Skin epidermis (tissue), 12 donors: ENCODE data around the gene TBC1D23.
A peak's percentile ranks its signal among the peaks of the same experiment; 100 is the strongest.
"Not testable (repeated sequence)": the region's sequence is repeated elsewhere in the genome, so short reads cannot be mapped to it uniquely, and the experiment has no call there.

ENCODE experiments used
- H3K27ac ChIP-seq, 21 experiments: fragments of 200-600 bp; sonication (generic) in 11 of 21; one replicate each; pipeline ENCODE4 v1.5.0; 2020; ENCODE audit warnings: mild to moderate bottlenecking in 3 of 21, inconsistent platforms in 2 of 21, moderate library complexity in 2 of 21
- H3K4me3 ChIP-seq, 7 experiments: fragments of 200-600 bp; sonication (generic) in 2 of 7; one replicate each; pipeline ENCODE4 v1.5.0; 2020; ENCODE audit warnings: inconsistent platforms in 2 of 7, mild to moderate bottlenecking in 2 of 7, moderate library complexity in 1 of 7

Gene TBC1D23

DNA sequence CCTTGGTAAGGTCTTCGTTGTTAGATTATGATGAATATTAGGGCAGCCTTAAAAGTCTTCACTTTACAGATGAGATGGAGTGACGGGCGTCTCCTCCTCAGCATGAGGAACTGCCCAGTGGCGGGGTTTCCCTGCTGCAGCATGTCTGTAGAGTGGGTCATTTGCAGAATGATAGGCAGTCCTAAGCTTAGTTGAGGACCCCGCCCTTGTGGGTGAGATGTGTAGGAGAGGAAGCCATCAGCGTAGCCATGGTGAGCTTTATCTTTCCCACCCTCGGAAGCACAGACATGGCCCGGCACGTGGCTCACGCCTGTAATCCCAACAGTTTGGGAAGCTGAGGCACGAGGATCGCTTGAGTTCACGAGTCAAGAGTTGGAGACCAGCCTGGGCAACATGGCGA is 74.6 kb downstream of the TBC1D23 start:
- Histone ChIP-seq H3K27ac (peak overlapping the region in 13 of 21 experiments; percentile 67 to 93 (median 84)), H3K4me3 (peak overlapping the region; percentile 40 to 92 (median 69))

DNA sequence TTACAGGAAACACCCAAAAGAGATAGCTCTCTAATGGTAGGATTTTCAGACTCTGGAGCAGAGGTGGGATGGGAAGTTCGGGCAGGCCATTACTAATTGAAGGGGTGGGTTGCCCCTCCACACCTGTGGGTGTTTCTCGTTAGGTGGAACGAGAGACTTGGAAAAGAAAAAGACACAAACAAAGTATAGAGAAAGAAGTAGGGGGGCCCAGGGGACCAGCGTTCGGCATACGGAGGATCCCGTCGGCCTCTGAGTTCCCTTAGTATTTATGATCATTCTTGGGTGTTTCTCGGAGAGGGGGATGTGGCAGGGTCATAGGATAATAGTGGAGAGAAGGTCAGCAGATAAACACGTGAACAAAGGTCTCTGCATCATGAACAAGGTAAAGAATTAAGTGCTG is 75.4 kb downstream of the TBC1D23 start:
- not testable (repeated sequence) for H3K4me3 ChIP-seq, H3K27ac ChIP-seq

DNA sequence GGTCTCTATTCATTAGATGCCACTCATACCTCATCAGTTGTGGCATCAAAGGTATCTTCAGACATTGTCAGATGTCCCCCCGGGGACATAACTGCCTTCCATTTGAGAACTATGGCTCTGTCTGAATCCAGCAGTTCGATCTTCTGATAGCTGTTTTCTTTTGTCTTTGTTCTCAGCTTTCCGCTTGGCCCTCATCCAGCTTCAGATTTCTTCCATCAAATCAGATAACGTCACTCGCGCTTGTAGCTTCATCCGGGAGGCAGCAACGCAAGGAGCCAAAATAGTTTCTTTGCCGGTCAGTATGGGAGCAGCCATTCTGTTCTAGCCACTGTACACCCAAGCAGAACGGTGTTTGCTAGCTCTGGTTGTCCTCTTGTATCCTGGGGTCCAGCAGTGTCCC is 78.1 kb downstream of the TBC1D23 start:
- Histone ChIP-seq H3K4me3 (no peak overlapping the region), H3K27ac (no peak overlapping the region)

DNA sequence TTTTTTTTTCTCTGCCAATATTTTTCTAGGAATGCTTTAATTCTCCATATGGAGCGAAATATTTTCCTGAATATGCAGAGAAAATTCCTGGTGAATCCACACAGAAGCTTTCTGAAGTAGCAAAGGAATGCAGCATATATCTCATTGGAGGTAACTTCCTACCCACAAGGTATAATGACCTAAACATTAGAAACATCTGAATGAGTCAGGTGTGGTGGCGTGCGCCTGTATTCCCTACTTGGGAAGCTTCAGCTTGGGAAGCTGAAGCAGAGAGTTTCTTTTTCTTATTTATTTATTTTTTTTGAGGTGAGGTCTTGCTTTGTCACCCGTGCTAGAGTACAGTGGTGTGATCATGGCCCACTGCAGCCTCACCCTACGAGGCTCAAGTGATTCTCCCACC is 79.0 kb downstream of the TBC1D23 start:
- no peak overlapping the region for H3K4me3 ChIP-seq
- no peak overlapping the region for H3K27ac ChIP-seq

DNA sequence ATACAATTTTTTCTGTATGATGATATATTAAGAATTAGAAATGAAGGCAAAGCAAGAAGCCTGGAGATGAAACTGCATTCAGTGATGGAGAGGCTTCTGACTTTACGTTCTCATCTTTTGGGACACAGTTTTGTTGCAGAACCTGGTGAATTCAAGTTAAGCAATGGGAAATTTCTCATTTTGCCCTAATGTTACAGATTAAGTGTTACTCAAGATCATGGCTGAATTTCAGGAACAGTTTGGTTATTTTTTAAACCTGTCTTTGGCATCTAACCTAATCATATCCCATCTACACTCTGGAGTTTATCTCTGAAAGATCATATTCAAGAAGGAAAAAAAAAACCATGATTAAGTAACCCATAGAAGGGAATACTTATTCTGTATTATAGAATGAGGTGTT is 79.7 kb downstream of the TBC1D23 start:
- H3K4me3 ChIP-seq, result no peak overlapping the region
- H3K27ac ChIP-seq, result no peak overlapping the region

DNA sequence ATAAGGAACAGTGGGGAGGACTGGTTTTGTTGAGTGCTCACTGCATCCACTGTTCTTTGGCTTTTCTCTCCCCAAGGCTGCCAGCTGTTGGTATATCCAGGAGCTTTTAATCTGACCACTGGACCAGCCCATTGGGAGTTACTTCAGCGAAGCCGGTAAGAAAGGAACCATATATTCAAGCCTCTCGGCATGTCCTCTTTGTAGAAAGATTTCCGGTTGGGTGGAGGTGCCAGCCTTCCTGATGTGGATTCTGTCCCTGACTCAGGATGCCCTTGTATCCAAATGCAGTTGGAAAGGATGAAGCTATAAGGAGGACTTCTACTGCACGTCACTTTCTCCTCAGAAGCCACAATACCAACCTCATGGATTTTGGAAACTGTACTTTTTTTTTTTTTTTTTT is 87.9 kb downstream of the TBC1D23 start:
- H3K27ac ChIP-seq, result no peak overlapping the region
- no peak overlapping the region for H3K4me3 ChIP-seq

DNA sequence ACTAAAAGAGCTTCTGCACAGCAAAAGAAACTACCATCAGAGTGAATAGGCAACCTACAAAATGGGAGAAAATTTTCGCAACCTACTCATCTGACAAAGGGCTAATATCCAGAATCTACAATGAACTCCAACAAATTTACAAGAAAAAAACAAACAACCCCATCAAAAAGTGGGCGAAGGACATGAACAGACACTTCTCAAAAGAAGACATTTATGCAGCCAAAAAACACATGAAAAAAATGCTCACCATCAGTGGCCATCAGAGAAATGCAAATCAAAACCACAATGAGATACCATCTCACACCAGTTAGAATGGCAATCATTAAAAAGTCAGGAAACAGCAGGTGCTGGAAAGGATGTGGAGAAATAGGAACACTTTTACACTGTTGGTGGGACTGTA is 91.0 kb downstream of the TBC1D23 start:
- H3K4me3 ChIP-seq, H3K27ac ChIP-seq: not testable (repeated sequence)

DNA sequence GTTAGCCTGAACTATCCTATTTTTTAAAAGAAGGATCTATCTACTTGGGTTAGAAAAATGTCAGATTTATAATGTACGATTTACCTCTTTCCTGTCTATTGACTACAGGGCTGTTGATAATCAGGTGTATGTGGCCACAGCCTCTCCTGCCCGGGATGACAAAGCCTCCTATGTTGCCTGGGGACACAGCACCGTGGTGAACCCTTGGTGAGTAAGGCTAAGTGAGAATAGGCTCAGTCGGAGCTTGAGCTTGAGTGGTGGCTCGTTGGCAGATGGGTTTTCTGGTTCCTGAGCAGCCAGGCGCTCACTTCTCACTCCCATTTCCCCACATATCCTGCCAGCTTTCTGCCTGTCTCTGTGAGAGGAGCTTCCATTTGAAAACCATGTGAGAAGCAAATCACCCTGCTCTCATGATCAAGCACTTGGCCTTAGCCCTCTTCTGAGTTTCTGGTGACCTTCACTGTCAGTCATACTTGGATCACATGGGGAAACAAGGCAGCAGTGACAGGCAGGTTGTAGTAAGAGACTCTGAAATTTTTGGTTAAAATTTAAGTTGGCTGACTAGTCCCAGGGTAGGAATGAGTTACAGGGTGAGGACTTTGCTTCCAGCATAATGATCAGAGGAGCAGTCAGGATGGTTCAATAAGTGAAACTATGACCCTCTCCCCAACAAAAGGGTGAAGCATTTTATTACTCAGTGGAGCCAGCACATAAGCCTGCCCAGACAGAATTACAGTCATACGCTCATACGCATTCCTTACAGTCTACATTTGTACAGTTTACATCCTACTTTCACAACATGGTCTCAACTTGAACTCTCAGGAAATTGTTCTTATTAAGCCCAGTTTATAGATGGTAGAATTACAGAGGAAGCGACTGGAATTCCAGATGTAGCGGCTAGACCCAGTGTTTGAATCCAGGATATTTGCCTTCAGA is 91.8 kb downstream of the TBC1D23 start:
- Histone ChIP-seq H3K27ac (no peak overlapping the region), H3K4me3 (no peak overlapping the region)

DNA sequence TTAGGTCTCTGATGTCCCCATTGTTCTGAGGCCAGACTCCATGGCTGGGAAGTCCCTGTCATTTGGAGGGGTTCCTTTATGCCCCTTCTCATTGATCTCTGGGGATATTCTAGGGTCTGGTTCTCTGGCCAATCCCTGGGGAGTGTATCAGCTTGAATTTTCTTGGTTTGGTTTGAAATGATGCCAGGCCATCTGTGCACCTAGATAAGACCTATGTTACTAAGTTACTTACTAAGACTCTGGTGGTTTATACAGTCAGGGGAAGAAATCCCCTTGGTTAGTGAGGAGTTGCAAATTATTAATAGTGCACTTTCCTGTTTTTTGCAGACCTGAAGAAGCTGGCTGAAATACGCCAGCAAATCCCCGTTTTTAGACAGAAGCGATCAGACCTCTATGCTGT is 94.1 kb downstream of the TBC1D23 start:
- Histone ChIP-seq H3K4me3 (no peak overlapping the region), H3K27ac (no peak overlapping the region)

DNA sequence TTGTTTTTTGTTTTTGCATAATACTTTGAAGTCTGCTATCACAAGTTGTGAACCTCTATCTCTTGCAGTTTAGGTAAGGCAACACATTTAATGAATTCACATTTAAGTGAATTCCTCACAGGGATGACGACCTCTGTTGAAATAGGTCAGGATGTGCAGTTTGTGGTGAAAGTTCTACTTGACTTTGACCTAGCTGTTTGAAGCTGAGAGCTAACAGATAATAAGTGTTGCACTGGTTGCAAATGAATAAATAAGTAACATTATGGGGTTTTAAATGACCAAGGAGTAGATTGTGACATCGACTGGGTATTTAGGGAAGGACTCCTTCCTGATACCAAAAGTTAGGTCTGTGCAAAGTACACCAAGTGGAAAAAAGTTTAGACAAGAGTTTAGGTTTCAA is 97.6 kb downstream of the TBC1D23 start:
- Histone ChIP-seq H3K27ac (no peak overlapping the region), H3K4me3 (no peak overlapping the region)

DNA sequence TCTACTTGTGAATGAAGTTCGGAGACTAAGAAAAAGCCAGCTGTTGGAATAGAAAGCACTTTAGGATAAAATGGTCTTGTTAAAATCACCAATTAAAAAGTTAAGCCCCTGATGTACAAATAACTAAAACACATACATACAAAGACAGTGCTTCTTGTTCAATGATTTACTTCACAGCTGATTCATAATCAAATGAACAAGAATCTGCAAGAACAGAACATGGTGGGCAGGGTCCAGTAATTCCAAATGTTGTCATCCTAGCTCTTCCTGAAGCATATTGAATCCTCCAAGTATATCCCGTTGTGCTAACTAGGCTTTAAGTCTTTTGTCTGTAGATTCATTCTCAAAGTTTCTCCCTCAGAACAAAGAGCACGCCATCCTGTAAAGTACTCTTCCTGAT is 98.2 kb downstream of the TBC1D23 start:
- H3K27ac ChIP-seq, result no peak overlapping the region
- H3K4me3 ChIP-seq, result no peak overlapping the region

DNA sequence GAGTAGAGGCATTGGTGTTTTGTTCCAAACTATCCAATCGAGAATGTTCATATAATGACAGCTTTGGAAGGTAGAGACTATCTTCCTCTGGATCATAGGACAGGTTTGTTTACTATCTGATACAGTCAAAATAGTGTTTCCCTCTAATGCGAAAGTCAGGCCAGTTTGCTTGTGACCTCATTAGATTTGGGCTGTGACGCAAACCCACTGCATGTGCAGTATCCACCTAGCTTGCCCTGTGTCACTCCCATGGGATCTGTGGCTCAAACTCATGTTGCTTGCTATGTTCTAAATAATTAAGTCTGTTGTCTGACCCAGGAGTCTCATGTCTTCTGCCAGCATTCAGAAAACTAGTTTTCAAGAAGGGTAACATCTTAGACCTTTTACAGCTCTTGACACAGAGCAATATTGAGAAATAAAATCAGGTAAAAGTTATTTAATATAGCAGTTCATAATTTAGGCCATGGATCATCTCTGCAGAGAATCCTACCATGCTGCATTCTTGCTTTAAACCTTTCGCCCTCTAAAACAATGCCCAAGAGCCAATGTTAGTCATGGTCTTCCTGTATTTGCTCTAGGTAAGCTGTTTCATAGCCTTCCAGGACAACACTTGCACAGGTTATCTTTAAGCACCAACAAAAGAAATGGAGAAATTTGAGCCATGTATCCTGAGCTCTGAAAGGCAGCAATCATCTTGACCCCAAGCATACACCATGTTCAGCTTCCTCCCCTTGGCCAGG is 100.1 kb downstream of the TBC1D23 start:
- no peak overlapping the region for H3K4me3 ChIP-seq
- H3K27ac ChIP-seq, result no peak overlapping the region

DNA sequence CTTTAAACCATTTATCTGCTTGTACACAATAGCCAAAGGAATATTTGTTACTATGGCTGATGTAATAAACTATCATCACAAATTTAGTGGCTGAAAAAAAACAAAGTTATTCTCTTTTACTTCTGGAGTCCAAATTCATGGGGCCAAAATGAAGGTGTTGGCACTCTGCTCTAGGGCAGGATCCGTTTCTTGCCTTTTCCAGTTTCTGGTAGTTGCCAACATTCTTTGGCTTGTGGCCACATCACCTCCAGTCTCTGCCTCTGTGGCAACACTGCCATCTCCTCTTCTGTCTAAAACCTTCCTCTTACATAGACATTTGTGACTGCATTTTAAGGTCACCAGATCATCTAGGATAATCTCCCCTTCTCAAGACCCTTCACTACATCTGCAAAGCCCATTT is 101.1 kb downstream of the TBC1D23 start:
- H3K27ac ChIP-seq, result no peak overlapping the region
- H3K4me3 ChIP-seq, result no peak overlapping the region

DNA sequence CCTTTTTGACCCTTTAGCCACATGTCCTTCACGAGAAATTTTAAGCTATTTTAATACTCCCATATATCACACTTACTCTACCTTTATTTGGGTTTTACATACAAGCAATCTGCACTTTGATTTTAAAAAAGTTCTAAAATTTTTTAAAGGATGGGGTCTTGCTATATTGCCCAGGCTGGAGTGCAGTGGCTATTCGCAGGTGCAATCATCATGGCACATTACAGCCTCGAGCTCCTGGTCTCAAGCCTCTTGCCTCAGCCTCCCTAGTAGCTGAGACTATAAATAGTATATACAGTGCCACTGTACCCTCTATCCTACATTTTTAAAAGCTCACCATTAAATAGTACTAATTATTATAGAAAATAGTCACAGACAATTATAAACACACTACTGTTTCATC is 103.6 kb downstream of the TBC1D23 start:
- no peak overlapping the region for H3K27ac ChIP-seq

DNA sequence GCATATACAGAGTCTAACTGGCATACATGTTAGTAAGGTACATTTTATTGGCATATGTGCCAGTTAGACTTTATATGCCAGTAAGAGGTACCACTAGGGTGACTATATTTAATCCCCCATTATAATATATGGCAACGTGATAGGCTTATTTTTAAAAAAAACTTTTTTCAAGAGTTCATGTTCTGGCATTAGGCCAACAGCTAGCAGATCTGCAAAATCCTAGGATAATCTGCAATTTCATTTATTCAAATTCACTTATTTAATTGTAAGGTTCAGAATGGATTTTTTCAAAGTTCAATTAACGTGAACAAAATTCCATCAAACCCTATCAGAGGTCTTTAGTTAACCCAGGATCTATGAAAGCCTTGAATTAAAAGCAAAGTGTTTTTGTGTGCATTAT is 105.6 kb downstream of the TBC1D23 start:
- Histone ChIP-seq H3K27ac (no peak overlapping the region), H3K4me3 (no peak overlapping the region)

More for the DNA sequence above, 103.6 kb downstream of the TBC1D23 start:
- H3K4me3 ChIP-seq, result no peak overlapping the region

DNA sequence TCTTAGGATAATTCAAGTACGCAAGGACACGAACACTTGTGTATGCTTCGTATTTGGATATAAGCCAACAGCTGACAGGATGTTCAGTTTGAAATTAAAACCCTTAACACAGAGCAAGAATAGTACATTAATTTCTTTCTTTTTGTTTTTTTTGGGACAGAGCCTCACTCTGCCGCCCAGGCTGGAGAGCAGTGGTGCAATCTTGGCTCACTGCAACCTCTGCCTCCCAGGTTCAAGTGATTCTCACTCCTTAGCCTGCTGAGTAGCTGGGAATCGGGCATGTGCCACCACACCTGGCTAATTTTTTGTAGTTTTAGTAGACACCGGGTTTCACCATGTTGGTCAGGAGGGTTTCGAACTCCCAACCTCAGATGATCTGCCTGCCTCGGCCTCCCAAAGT is 107.6 kb downstream of the TBC1D23 start:
- H3K27ac ChIP-seq, result no peak overlapping the region
- no peak overlapping the region for H3K4me3 ChIP-seq

DNA sequence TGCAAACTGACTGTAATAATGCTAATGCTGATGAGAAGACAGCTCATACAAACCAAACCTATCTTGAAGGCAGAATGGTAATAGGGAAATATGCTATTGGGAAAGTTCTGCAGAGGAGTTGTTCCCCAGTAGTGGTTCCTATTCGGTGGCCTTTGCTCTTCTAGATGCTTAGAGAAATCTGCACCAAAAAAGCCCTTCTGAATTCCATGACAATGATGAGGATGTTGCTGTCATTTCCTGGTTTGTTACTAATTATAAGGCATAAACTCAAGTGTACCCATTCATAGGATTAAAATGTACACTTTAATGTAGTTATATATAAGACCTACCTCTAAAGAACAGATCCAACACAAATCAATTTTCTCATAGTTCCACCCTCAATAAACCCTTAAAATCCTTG is 110.0 kb downstream of the TBC1D23 start:
- no peak overlapping the region for H3K4me3 ChIP-seq
- no peak overlapping the region for H3K27ac ChIP-seq

DNA sequence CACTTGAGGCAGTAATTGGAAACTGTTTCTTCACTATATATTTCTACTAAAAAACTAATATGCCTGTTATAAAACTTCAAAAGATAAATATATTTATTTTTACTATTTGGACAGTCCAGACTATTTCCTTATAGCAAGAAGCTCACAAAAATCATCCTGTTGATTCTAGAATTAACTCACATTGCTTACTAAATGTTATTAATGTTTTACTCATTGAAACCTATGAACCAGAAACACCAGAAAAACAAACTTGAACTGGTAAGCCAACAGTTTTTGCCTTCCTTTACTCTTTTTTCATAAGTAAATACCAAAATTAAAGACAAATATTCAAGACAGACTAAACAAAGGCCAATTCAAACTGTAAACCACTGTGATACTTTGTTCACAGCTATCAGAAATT is 113.7 kb downstream of the TBC1D23 start:
- Histone ChIP-seq H3K4me3 (no peak overlapping the region), H3K27ac (no peak overlapping the region)
